Gastroesophageal sphincter (tissue), 3 donors: ENCODE results near the gene NRXN3.

Experiments
- POLR2A ChIP-seq, 2 donors: fragments of 450-650 bp; IDR thresholded peaks; one replicate each; pipeline ENCODE4 v1.6.1; 2017; ENCODE audit warnings: antibody characterized with exemption in 2 of 2, mild to moderate bottlenecking in 2 of 2, moderate library complexity in 1 of 2
- POLR2AphosphoS5 ChIP-seq: sonication (generic); formaldehyde crosslinking; IDR thresholded peaks from one replicate; pipeline ENCODE4 v1.6.1; 2017; ENCODE audit warnings: antibody characterized with exemption
- TF ChIP-seq, protein P1 (sequence below), 4 experiments: fragments of 200-600 bp in 2 of 4; fragments of 450-650 bp in 2 of 4; sonication (generic) in 1 of 4; IDR thresholded peaks; one replicate each; pipeline ENCODE4 v1.5.1; 2017 to 2019; ENCODE audit warnings: antibody characterized with exemption in 4 of 4, mild to moderate bottlenecking in 2 of 4, moderate library complexity in 2 of 4

DNA sequence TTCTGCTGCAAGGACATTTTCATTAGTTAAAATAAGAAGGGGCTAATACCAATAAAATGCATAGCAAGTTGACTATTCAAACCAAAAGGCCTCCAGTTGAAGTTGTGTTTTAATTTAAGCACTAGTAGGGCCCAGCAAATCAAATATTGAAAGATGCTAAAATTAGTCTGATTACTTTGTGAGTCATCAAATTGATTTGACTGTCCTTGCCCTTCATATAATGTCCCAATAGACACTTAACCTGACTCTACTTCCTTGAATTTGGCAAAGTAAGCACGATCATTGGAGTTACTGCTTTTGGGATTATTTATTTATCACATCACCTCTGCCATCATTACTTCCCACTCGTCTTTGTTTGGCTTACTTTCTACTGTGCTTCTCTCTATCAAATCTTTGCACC lies 1242.6 kb downstream of the NRXN3 start:
- TF ChIP-seq POLR2AphosphoS5 (no peak), POLR2A (IDR thresholded peaks at IDR 0.05) (no peak)
- TF ChIP-seq, protein P1, sequence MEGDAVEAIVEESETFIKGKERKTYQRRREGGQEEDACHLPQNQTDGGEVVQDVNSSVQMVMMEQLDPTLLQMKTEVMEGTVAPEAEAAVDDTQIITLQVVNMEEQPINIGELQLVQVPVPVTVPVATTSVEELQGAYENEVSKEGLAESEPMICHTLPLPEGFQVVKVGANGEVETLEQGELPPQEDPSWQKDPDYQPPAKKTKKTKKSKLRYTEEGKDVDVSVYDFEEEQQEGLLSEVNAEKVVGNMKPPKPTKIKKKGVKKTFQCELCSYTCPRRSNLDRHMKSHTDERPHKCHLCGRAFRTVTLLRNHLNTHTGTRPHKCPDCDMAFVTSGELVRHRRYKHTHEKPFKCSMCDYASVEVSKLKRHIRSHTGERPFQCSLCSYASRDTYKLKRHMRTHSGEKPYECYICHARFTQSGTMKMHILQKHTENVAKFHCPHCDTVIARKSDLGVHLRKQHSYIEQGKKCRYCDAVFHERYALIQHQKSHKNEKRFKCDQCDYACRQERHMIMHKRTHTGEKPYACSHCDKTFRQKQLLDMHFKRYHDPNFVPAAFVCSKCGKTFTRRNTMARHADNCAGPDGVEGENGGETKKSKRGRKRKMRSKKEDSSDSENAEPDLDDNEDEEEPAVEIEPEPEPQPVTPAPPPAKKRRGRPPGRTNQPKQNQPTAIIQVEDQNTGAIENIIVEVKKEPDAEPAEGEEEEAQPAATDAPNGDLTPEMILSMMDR (IDR thresholded peaks at IDR 0.05) = no peak
